HEK293 (cell line): ENCODE data around the gene TMEM131L.

Experiments used
- CTCF ChIA-PET: fragments of 350-600 bp; formaldehyde crosslinking; extraction: SDS; loops from one replicate; lab custom pipeline; 2021; ENCODE audit warnings: antibody characterized with exemption; lab: Yijun Ruan, JAX
- POLR2A ChIA-PET: fragments of 300-600 bp; formaldehyde crosslinking; extraction: SDS; loops from one replicate; lab custom pipeline; 2020; ENCODE audit warnings: antibody characterized with exemption, inconsistent platforms; lab: Yijun Ruan, JAX
- H3K27ac ChIP-seq: fragments of 200-500 bp; sonication (Bioruptor generic); 2 replicates; pipeline ENCODE4 v1.5.1; 2014; ENCODE audit warnings: low read depth, low read length, control low read depth, inconsistent platforms; ENCODE audit errors: extremely low read depth
- H3K36me3 ChIP-seq, 2 experiments: fragments of 200-500 bp in 1 of 2; sonication (Bioruptor generic) in 1 of 2; 1 replicate in 1 of 2; 2 replicates in 1 of 2; pipeline ENCODE4 v1.5.1; 2014 to 2017; ENCODE audit warnings: inconsistent platforms in 2 of 2, low read length in 2 of 2; ENCODE audit not compliant: control insufficient read depth in 2 of 2, insufficient read depth in 1 of 2
- H3K4me1 ChIP-seq: fragments of 200-500 bp; sonication (Bioruptor generic); 2 replicates; pipeline ENCODE4 v1.5.1; 2014; ENCODE audit warnings: mild to moderate bottlenecking, low read length, inconsistent platforms; ENCODE audit not compliant: control insufficient read depth, insufficient read depth
- H3K4me3 ChIP-seq: 2 replicates; pipeline ENCODE4 v1.5.1; 2011; ENCODE audit warnings: low read depth, mild to moderate bottlenecking, control low read depth, low read length, moderate library complexity
- H3K9me3 ChIP-seq: fragments of 200-500 bp; sonication (Bioruptor generic); 2 replicates; pipeline ENCODE4 v1.5.1; 2014; ENCODE audit warnings: low read depth, low read length, inconsistent platforms; ENCODE audit not compliant: control insufficient read depth, insufficient read depth
- OSR2 ChIP-seq: fragments of 450-650 bp; formaldehyde crosslinking; IDR thresholded peaks from 2 replicates; pipeline ENCODE4 v1.5.1; 2016; ENCODE audit warnings: missing biosample characterization, missing genetic modification characterization
- OVOL3 ChIP-seq: fragments of 450-650 bp; formaldehyde crosslinking; IDR thresholded peaks from 2 replicates; pipeline ENCODE4 v1.5.1; 2016; ENCODE audit warnings: missing biosample characterization, missing genetic modification characterization
- RBAK ChIP-seq: fragments of 450-650 bp; formaldehyde crosslinking; IDR thresholded peaks from 2 replicates; pipeline ENCODE4 v1.5.1; 2016; ENCODE audit warnings: missing biosample characterization, missing genetic modification characterization
- YY1 ChIP-seq: fragments of 450-650 bp; formaldehyde crosslinking; IDR thresholded peaks from 2 replicates; pipeline ENCODE4 v1.5.1; 2018; ENCODE audit warnings: missing biosample characterization, missing genetic modification characterization
- ZBTB17 ChIP-seq: fragments of 450-650 bp; formaldehyde crosslinking; IDR thresholded peaks from 2 replicates; pipeline ENCODE4 v1.5.1; 2016; ENCODE audit warnings: missing biosample characterization, missing genetic modification characterization
- ZBTB6 ChIP-seq: fragments of 450-650 bp; formaldehyde crosslinking; IDR thresholded peaks from 2 replicates; pipeline ENCODE4 v1.5.1; 2017; ENCODE audit warnings: missing biosample characterization, missing genetic modification characterization
- ZFP41 ChIP-seq: fragments of 450-650 bp; formaldehyde crosslinking; IDR thresholded peaks from 2 replicates; pipeline ENCODE4 v1.5.1; 2016; ENCODE audit warnings: missing biosample characterization, missing genetic modification characterization, borderline replicate concordance
- ZNF223 ChIP-seq: fragments of 450-650 bp; formaldehyde crosslinking; IDR thresholded peaks from 2 replicates; pipeline ENCODE4 v1.5.1; 2016; ENCODE audit warnings: missing biosample characterization, missing genetic modification characterization
- ZNF311 ChIP-seq: fragments of 450-650 bp; formaldehyde crosslinking; IDR thresholded peaks from 2 replicates; pipeline ENCODE4 v1.5.1; 2017; ENCODE audit warnings: missing biosample characterization, missing genetic modification characterization, borderline replicate concordance
- ZNF350 ChIP-seq: fragments of 450-650 bp; formaldehyde crosslinking; IDR thresholded peaks from 2 replicates; pipeline ENCODE4 v1.5.0; 2017; ENCODE audit warnings: missing biosample characterization, mild to moderate bottlenecking, missing genetic modification characterization
- ZNF561 ChIP-seq: fragments of 450-650 bp; IDR thresholded peaks from 2 replicates; pipeline ENCODE4 v1.5.1; 2018; ENCODE audit warnings: missing biosample characterization, missing genetic modification characterization, borderline replicate concordance
- ZNF585B ChIP-seq: fragments of 450-650 bp; formaldehyde crosslinking; IDR thresholded peaks from 2 replicates; pipeline ENCODE4 v1.5.1; 2016; ENCODE audit warnings: missing biosample characterization, missing genetic modification characterization
- ZNF610 ChIP-seq: fragments of 450-650 bp; formaldehyde crosslinking; IDR thresholded peaks from 2 replicates; pipeline ENCODE4 v1.5.1; 2016; ENCODE audit warnings: missing biosample characterization, missing genetic modification characterization, borderline replicate concordance
- ZNF658 ChIP-seq: fragments of 450-650 bp; formaldehyde crosslinking; IDR thresholded peaks from 2 replicates; pipeline ENCODE4; 2016; ENCODE audit warnings: missing biosample characterization, missing genetic modification characterization
- ZNF768 ChIP-seq: fragments of 450-650 bp; formaldehyde crosslinking; IDR thresholded peaks from 2 replicates; pipeline ENCODE4 v1.5.1; 2018; ENCODE audit warnings: missing biosample characterization, mild to moderate bottlenecking, missing genetic modification characterization
- ZSCAN30 ChIP-seq: fragments of 450-650 bp; IDR thresholded peaks from 2 replicates; pipeline ENCODE4 v1.5.1; 2018; ENCODE audit warnings: missing biosample characterization, mild to moderate bottlenecking, missing genetic modification characterization, moderate library complexity
- TF ChIP-seq, protein P1 (sequence below): fragments of 450-650 bp; formaldehyde crosslinking; IDR thresholded peaks from 2 replicates; pipeline ENCODE4 v1.5.1; 2016; ENCODE audit warnings: missing biosample characterization, missing genetic modification characterization
- TF ChIP-seq, protein P2 (sequence below): fragments of 450-650 bp; formaldehyde crosslinking; IDR thresholded peaks from 2 replicates; pipeline ENCODE4 v1.5.1; 2016; ENCODE audit warnings: missing biosample characterization, missing genetic modification characterization
- TF ChIP-seq, protein P3 (sequence below): fragments of 450-650 bp; formaldehyde crosslinking; IDR thresholded peaks from 2 replicates; pipeline ENCODE4 v1.5.1; 2016; ENCODE audit warnings: missing biosample characterization, missing genetic modification characterization

Gene TMEM131L

GRCh38 chr4:153528705-153529485 lies 62.7 kb downstream of the TMEM131L start (continued):
- TF ChIP-seq ZBTB6 (no peak), ZNF585B (tag by site-specific recombination) (no peak), ZNF311 (tag by site-specific recombination) (no peak), ZNF658 (tag by site-specific recombination) (no peak)
- TF ChIP-seq, protein P1, sequence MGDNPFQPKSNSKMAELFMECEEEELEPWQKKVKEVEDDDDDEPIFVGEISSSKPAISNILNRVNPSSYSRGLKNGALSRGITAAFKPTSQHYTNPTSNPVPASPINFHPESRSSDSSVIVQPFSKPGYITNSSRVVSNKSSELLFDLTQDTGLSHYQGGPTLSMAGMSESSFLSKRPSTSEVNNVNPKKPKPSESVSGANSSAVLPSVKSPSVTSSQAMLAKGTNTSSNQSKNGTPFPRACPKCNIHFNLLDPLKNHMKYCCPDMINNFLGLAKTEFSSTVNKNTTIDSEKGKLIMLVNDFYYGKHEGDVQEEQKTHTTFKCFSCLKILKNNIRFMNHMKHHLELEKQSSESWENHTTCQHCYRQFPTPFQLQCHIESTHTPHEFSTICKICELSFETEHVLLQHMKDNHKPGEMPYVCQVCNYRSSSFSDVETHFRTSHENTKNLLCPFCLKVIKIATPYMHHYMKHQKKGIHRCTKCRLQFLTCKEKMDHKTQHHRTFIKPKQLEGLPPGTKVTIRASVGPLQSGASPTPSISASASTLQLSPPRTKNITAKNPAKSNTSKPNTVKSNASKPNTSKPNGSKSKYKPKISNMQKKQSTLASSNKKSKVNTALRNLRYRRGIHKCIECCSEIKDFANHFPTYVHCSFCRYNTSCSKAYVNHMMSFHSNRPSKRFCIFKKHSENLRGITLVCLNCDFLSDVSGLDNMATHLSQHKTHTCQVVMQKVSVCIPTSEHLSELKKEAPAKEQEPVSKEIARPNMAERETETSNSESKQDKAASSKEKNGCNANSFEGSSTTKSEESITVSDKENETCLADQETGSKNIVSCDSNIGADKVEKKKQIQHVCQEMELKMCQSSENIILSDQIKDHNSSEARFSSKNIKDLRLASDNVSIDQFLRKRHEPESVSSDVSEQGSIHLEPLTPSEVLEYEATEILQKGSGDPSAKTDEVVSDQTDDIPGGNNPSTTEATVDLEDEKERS, result no peak
- TF ChIP-seq, all 188 proteins: peak for 0

- Histone ChIP-seq H3K4me3 (no peak overlapping the region), H3K9me3 (no peaks in the 10 kb centered on the region), H3K36me3 (no peaks in the 10 kb centered on the region), H3K27ac (no peak overlapping the region), H3K4me1 (no peaks in the 10 kb centered on the region)
- ChIA-PET CTCF (no interaction called here), POLR2A (no interaction called here)
- TF ChIP-seq ZFP41 (tag by site-specific recombination) (no peak), ZNF350 (tag by site-specific recombination) (no peak), OVOL3 (tag by site-specific recombination) (no peak), ZSCAN30 (tag by site-specific recombination) (no peak), ZNF561 (no peak), ZNF768 (tag by site-specific recombination) (no peak), OSR2 (tag by site-specific recombination) (no peak), ZBTB17 (tag by site-specific recombination) (no peak), ZNF223 (no peak), RBAK (tag by site-specific recombination) (no peak), YY1 (tag by site-specific recombination) (no peak), ZNF610 (tag by site-specific recombination) (no peak)
- TF ChIP-seq, protein P2, sequence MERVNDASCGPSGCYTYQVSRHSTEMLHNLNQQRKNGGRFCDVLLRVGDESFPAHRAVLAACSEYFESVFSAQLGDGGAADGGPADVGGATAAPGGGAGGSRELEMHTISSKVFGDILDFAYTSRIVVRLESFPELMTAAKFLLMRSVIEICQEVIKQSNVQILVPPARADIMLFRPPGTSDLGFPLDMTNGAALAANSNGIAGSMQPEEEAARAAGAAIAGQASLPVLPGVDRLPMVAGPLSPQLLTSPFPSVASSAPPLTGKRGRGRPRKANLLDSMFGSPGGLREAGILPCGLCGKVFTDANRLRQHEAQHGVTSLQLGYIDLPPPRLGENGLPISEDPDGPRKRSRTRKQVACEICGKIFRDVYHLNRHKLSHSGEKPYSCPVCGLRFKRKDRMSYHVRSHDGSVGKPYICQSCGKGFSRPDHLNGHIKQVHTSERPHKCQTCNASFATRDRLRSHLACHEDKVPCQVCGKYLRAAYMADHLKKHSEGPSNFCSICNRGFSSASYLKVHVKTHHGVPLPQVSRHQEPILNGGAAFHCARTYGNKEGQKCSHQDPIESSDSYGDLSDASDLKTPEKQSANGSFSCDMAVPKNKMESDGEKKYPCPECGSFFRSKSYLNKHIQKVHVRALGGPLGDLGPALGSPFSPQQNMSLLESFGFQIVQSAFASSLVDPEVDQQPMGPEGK (tag by site-specific recombination), result no peak
- TF ChIP-seq, protein P3, sequence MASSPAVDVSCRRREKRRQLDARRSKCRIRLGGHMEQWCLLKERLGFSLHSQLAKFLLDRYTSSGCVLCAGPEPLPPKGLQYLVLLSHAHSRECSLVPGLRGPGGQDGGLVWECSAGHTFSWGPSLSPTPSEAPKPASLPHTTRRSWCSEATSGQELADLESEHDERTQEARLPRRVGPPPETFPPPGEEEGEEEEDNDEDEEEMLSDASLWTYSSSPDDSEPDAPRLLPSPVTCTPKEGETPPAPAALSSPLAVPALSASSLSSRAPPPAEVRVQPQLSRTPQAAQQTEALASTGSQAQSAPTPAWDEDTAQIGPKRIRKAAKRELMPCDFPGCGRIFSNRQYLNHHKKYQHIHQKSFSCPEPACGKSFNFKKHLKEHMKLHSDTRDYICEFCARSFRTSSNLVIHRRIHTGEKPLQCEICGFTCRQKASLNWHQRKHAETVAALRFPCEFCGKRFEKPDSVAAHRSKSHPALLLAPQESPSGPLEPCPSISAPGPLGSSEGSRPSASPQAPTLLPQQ, result no peak
Observed at GRCh38 chr4:153529646-153530045, 63.5 kb downstream of the TMEM131L start.
